HAP-1 (cell line): ENCODE measurements around the gene MPHOSPH8.

Source experiments
- DNase-seq, 2 experiments: peaks; one replicate each; pipeline ENCODE4 v3.0.0-alpha.2; 2016 to 2020; ENCODE audit warnings: low spot score in 2 of 2
- H3K27me3 ChIP-seq: fragments of 250-450 bp; sonication (Bioruptor Pico); 2 replicates; pipeline ENCODE4 v1.5.1; 2020; ENCODE audit warnings: low read depth, mild to moderate bottlenecking, moderate library complexity
- H3K36me3 ChIP-seq: fragments of 250-450 bp; sonication (Bioruptor Pico); replicated peaks from 2 replicates; pipeline ENCODE4 v1.5.1; 2020; ENCODE audit warnings: mild to moderate bottlenecking
- H3K4me1 ChIP-seq: fragments of 250-450 bp; sonication (Bioruptor Pico); 2 replicates; pipeline ENCODE4 v1.5.1; 2020; ENCODE audit warnings: mild to moderate bottlenecking
- H3K4me3 ChIP-seq: fragments of 250-450 bp; sonication (Bioruptor Pico); 2 replicates; pipeline ENCODE4 v1.5.1; 2020; ENCODE audit warnings: mild to moderate bottlenecking, moderate library complexity
- H3K9me3 ChIP-seq: fragments of 250-450 bp; sonication (Bioruptor Pico); 2 replicates; pipeline ENCODE4 v1.5.1; 2020; ENCODE audit warnings: mild to moderate bottlenecking, moderate library complexity
- in situ Hi-C: fragments of 300-500 bp; cut with MboI; formaldehyde crosslinking; loops from 3 replicates; pipeline ENCODE4 v1.14.3; 2020; ENCODE audit warnings: low sequenced_read_pairs, inconsistent platforms, mixed read lengths

The MPHOSPH8 gene

GRCh38 chr13:19633479-19634255 lies at the start of gene MPHOSPH8:
MPHOSPH8 (plus strand) TSS chr13:19633659; CDS start chr13:19633749, 90 bp downstream.
- Histone ChIP-seq H3K36me3 (peaks cover 23% of the 10 kb centered on the region), H3K4me1 (peaks cover 4% of the 10 kb centered on the region), H3K4me3 (peak within 1 kb of the TSS; percentile 72), H3K27me3 (no peaks in the 10 kb centered on the region), H3K9me3 (peaks cover 2% of the 10 kb centered on the region; the same call in 1 of the 2 replicates)
- DNase-seq: peak; percentile 91 to 96
- in situ Hi-C loops: no loop called here

DNA sequence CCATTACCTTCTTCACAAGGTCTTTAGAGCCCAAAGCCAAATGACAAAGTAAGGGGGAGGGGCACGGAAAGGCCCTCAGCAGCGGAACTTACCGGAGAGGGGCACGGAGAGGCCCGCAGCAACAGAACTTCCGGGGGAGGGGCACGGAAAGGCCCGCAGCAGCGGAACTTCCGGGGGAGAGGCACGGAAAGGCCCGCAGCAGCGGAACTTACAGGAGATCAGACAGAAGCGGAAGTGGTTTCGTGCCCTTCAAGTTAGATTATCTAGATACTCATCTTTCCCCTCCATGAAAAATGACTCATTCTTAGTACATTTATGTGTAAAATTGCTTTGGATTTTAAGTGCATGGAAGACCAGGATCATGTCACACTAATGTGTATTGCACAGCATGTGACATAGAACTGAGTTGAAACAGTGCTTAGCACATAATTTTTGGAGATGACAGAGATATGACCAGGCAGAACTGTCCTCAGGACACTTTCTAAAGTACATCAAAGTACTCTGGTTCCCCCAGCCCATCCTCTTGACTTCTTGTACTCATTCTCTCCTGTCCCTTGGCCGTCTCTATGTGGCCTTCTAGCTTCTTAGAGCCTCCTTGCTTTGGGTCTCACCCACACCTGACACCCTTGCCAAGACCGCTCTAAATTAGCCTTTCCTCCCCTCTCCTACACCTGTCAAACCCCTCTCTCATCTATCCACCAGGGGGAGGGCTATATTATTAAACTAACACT lies 46.4 kb upstream of the MPHOSPH8 start:
- no peaks in the 10 kb centered on the region for H3K9me3 ChIP-seq
- DNase-seq: peak; percentile 27 to 66
- in situ Hi-C loops: no loop called here
- peak overlapping the region; percentile 18 for H3K4me3 ChIP-seq
- peaks cover 7% of the 10 kb centered on the region; the same call in 1 of the 2 replicates for H3K4me1 ChIP-seq
- no peaks in the 10 kb centered on the region for H3K36me3 ChIP-seq
- H3K27me3 ChIP-seq: no peaks in the 10 kb centered on the region

- peaks cover 7% of the 10 kb centered on the region; the same call in 1 of the 2 replicates for H3K4me1 ChIP-seq
- H3K4me3 ChIP-seq: no peak overlapping the region
- H3K9me3 ChIP-seq: no peaks in the 10 kb centered on the region
- no peaks in the 10 kb centered on the region for H3K36me3 ChIP-seq
- DNase-seq: peak; percentile 53
- in situ Hi-C loops: no loop called here
- H3K27me3 ChIP-seq: no peaks in the 10 kb centered on the region
Observed at GRCh38 chr13:19587635-19588300, 45.7 kb upstream of the MPHOSPH8 start.

DNA sequence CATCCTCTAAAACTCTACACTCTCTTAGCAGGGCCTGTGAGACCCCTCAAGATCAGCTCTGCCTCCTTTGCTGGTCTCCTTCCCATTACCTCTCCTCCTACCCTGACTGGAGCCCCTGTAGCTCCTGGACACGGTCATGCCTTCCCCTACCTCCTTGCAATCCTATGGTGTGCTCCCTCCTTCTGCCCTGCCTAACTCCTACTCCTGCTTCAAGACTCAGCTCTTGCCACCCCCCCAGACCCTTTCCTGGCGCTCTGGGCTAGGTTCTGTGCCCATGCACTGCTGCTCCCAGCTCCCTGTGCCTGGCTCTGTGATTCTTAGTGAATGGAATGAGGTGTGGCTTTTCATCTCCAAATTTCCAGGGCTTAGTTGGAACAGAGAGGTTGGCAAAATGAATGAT lies 44.1 kb upstream of the MPHOSPH8 start:
- Histone ChIP-seq H3K9me3 (no peaks in the 10 kb centered on the region), H3K4me1 (peaks cover 7% of the 10 kb centered on the region; the same call in 1 of the 2 replicates), H3K36me3 (no peaks in the 10 kb centered on the region), H3K4me3 (no peak overlapping the region), H3K27me3 (no peaks in the 10 kb centered on the region)
- in situ Hi-C loops: no loop called here
- DNase-seq: no peak

GRCh38 chr13:19590423-19590822 lies 43.0 kb upstream of the MPHOSPH8 start:
- no peak for DNase-seq
- Histone ChIP-seq H3K9me3 (no peaks in the 10 kb centered on the region), H3K4me1 (peaks cover 7% of the 10 kb centered on the region; the same call in 1 of the 2 replicates), H3K4me3 (no peak overlapping the region), H3K27me3 (no peaks in the 10 kb centered on the region), H3K36me3 (no peaks in the 10 kb centered on the region)
- in situ Hi-C loops: no loop called here

DNA sequence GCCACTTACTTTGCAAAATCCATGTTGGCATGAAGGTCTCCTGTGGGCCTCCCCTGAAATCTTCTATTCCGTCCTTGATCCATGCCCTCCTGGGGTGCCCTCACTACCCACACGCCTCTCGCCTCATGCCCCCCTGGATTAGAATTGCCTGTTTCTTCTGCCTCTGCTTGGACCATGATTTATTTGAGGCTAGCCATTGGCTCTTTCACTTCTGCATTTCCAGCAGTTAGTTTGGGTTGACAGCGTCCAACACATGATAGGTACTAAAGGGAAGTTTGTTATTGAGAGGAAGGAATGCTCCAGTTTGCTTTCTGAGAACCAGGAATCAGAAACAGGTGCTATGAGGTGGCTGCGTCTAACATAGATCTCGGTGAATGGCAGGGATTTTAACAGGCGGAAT lies 41.6 kb upstream of the MPHOSPH8 start:
- no peak for DNase-seq
- Histone ChIP-seq H3K36me3 (no peaks in the 10 kb centered on the region), H3K4me1 (peaks cover 7% of the 10 kb centered on the region; the same call in 1 of the 2 replicates), H3K9me3 (no peaks in the 10 kb centered on the region), H3K4me3 (no peak overlapping the region), H3K27me3 (no peaks in the 10 kb centered on the region)
- in situ Hi-C loops: no loop called here

GRCh38 chr13:19592657-19593180 lies 40.7 kb upstream of the MPHOSPH8 start:
- Histone ChIP-seq H3K9me3 (no peaks in the 10 kb centered on the region), H3K4me1 (no peaks in the 10 kb centered on the region), H3K4me3 (no peak overlapping the region), H3K36me3 (no peaks in the 10 kb centered on the region), H3K27me3 (no peaks in the 10 kb centered on the region)
- in situ Hi-C loops: no loop called here
- no peak for DNase-seq

- Histone ChIP-seq H3K36me3 (no peaks in the 10 kb centered on the region), H3K4me3 (no peak overlapping the region), H3K27me3 (no peaks in the 10 kb centered on the region), H3K9me3 (no peaks in the 10 kb centered on the region), H3K4me1 (peaks cover 14% of the 10 kb centered on the region)
- in situ Hi-C loops: no loop called here
- no peak for DNase-seq
Observed at GRCh38 chr13:19596086-19596485, 37.4 kb upstream of the MPHOSPH8 start.

- DNase-seq: no peak
- H3K27me3 ChIP-seq: no peaks in the 10 kb centered on the region
- no peaks in the 10 kb centered on the region for H3K36me3 ChIP-seq
- H3K4me1 ChIP-seq: peaks cover 18% of the 10 kb centered on the region
- in situ Hi-C loops: no loop called here
- no peaks in the 10 kb centered on the region for H3K9me3 ChIP-seq
- no peak overlapping the region for H3K4me3 ChIP-seq
Observed at GRCh38 chr13:19596960-19597361, 36.5 kb upstream of the MPHOSPH8 start.

DNA sequence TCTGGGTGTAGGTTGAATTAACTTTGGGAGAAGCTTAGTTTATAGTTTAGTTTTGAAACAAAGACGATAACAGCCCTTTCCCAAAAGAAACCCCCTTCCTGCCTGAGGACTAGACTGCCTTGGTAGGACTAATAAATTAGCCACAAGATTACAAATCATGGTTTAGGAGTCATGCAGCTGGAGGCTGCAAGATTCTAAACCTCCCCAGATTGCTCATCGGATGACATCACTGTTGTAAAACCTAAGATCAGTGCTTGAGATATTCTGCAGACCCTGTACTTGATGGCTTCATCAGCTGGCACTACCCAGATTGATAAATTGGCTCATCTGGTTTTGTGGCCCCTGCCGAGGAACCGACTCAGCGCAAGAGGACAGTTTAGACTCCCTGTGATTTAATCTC lies 35.9 kb upstream of the MPHOSPH8 start:
- Histone ChIP-seq H3K9me3 (no peaks in the 10 kb centered on the region), H3K4me3 (no peak overlapping the region), H3K4me1 (peaks cover 18% of the 10 kb centered on the region), H3K36me3 (no peaks in the 10 kb centered on the region), H3K27me3 (no peaks in the 10 kb centered on the region)
- in situ Hi-C loops: no loop called here
- DNase-seq: no peak

DNA sequence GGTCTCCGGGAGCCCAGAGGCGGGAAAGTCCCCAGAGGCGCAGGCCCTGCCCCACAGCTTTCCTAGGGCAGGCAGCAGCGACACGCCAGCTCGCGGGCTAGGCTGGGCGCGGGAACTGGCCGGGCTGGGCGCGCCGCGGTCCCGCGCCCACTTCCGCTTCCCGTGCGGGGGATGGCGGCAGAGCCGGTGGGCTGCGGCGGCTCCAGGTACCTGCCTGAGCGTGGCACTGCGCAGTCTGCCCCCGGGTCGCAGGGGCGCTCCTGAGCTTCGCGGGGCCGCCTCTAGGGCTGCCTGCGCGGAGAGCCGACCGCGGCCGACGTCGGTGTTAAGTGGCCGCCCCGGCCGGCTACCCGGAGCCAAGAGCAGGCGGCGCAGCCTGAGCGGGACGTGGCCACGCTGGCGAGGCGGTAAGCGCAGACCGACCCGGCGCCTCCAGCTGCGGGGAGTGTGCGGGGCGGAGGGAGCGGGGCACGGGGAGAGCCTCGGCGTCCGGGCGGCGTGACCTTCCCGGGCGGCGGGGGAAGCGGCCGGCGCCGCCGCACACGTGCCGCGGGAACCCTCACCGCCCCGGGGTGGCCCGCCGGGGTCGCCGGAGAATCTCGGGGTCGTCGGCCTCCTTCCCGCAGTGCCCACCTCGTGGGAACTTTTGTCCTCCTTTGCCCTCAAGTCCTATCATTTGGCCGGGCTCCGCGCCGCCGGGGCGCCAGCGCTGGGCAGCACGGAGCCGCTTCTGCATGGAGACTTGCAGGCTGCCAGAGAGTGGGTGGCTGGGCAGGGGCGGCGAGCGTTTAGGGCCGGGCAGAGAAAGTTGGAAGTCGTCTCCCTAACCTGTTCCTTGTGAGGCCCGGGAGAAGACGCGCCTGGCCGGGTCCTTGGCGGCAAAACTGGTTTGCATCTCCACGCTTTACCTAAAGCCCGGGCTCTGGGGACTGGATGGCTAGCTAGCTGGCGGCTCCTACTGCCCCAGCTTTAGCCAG lies 31.4 kb upstream of the MPHOSPH8 start:
- Histone ChIP-seq H3K4me3 (peak overlapping the region; percentile 64), H3K27me3 (no peaks in the 10 kb centered on the region), H3K36me3 (peaks cover 19% of the 10 kb centered on the region), H3K9me3 (no peaks in the 10 kb centered on the region), H3K4me1 (peaks cover 36% of the 10 kb centered on the region)
- in situ Hi-C loops: no loop called here
- peak; percentile 41 to 69 for DNase-seq

- Histone ChIP-seq H3K4me3 (peak overlapping the region; percentile 64; the same call in 1 of the 2 replicates), H3K27me3 (no peaks in the 10 kb centered on the region), H3K36me3 (peaks cover 28% of the 10 kb centered on the region), H3K4me1 (peaks cover 33% of the 10 kb centered on the region), H3K9me3 (no peaks in the 10 kb centered on the region)
- in situ Hi-C loops: no loop called here
- peak; percentile 28 to 41 for DNase-seq
Observed at GRCh38 chr13:19604306-19604705, 29.2 kb upstream of the MPHOSPH8 start.
